ENCODE measurements around the gene HUS1B.

Gene HUS1B

GRCh38 chr6:641225-641985 is 15.5 kb downstream of the HUS1B start:
- TF ChIP-seq CTCF (IDR thresholded peaks at IDR 0.05) (no peak), ZFX (IDR thresholded peaks at IDR 0.05; ENCODE audit: borderline replicate concordance) (no peak)
- no peak overlapping the region for H3K27ac ChIP-seq

GRCh38 chr6:636488-636887 is 20.4 kb downstream of the HUS1B start:
- TF ChIP-seq CTCF (IDR thresholded peaks at IDR 0.05) = no peak
- no peak for TF ChIP-seq ZFX (IDR thresholded peaks at IDR 0.05; ENCODE audit: borderline replicate concordance)
- no peak overlapping the region for H3K27ac ChIP-seq

GRCh38 chr6:635233-635632 is 21.7 kb downstream of the HUS1B start:
- TF ChIP-seq ZFX (IDR thresholded peaks at IDR 0.05; ENCODE audit: borderline replicate concordance) (no peak), CTCF (IDR thresholded peaks at IDR 0.05) (no peak)
- H3K27ac ChIP-seq = no peak overlapping the region

DNA sequence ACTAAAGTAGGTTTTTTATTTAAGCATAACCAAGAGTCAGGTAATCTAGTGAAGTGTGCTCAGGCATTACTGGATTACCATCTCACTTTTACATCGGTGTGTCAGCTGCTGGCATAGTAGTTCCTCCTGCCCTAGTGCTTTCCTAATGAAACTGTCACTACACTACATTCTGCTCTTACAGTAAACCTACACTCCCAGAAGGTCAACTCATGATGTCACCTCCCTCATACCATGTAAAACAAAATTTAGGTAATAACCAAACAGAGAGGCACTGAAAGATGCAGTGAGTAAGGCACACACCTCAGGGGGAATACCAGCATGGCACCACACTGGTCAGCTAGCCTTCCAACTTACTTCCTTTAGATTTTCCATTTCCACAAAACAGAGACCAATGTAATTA is 23.3 kb downstream of the HUS1B start:
- no peak for TF ChIP-seq ZFX (IDR thresholded peaks at IDR 0.05; ENCODE audit: borderline replicate concordance)
- no peak for TF ChIP-seq CTCF (IDR thresholded peaks at IDR 0.05)
- H3K27ac ChIP-seq = no peak overlapping the region

GRCh38 chr6:628766-629165 is 28.1 kb downstream of the HUS1B start:
- no peak for TF ChIP-seq CTCF (IDR thresholded peaks at IDR 0.05)
- no peak for TF ChIP-seq ZFX (IDR thresholded peaks at IDR 0.05; ENCODE audit: borderline replicate concordance)
- no peak overlapping the region for H3K27ac ChIP-seq

DNA sequence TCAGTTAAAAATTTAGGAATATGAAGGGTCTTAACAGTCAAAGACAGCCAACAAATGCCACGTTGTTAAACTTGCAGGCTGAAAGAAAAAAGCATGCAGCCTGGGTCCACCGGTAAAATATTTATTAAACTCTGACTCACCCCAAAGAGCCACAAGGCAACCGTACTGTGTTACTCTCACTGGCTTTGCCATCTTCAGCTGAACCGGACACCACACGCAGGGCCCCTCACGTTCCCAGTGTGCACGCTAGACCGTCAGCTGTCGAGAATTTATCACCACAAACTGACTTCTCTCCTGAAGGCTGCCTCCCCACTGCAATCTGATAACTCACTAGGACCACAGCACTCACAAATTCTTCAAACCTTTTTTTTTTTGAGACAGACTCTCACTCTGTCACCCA is 30.7 kb downstream of the HUS1B start:
- H3K27ac ChIP-seq = no peak overlapping the region
- no peak for TF ChIP-seq ZFX (IDR thresholded peaks at IDR 0.05; ENCODE audit: borderline replicate concordance)
- no peak for TF ChIP-seq CTCF (IDR thresholded peaks at IDR 0.05)

DNA sequence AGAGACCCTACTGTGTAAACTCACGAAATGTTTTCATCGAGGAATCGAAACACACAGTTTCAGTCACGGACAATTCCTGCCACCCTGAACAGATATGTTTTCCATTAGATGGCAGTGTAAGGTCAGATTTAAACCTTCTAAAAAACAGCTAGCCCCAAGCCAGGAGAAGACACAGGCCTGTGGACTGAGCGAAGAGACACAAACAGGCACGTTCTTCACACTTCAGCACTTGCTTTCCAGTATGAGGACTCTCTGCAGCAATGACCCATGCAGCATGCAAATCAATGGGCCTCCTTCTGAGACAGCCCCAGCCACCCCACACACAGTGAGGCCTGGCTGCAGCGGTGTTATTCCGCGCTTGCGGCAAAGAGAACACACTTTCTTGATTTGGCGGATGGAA is 31.9 kb downstream of the HUS1B start:
- no peak for TF ChIP-seq CTCF (IDR thresholded peaks at IDR 0.05)
- no peak for TF ChIP-seq ZFX (IDR thresholded peaks at IDR 0.05; ENCODE audit: borderline replicate concordance)
- H3K27ac ChIP-seq = no peak overlapping the region
